SK-N-SH (cell line): ENCODE results near the gene AP1B1. TPM values are rescaled to one million over a fixed set of nuclear protein-coding genes. Genes with fewer than 3 reads are reported as not detected.

Experiments
- CTCF ChIA-PET: fragments of 300-600, 350-600 bp; formaldehyde crosslinking; extraction: SDS; loops from one replicate; lab custom pipeline; 2021; lab: Yijun Ruan, JAX
- POLR2A ChIA-PET: fragments of 350-600 bp; sonication (Branson Sonifier 250); formaldehyde crosslinking; extraction: SDS; loops from one replicate; lab custom pipeline; 2020; ENCODE audit warnings: antibody characterized with exemption, inconsistent platforms; lab: Yijun Ruan, JAX
- DNase-seq: peaks from one replicate; pipeline ENCODE4 v3.0.0; 2012
- H2AFZ ChIP-seq: fragments of 200-600 bp; sonication (generic); 2 replicates; pipeline ENCODE4 v1.8.1; 2016; ENCODE audit warnings: antibody characterized with exemption, mild to moderate bottlenecking, low read depth
- H3F3A ChIP-seq: fragments of 200-600 bp; sonication (generic); replicated peaks from 2 replicates; pipeline ENCODE3; 2016; ENCODE audit warnings: antibody characterized with exemption, mild to moderate bottlenecking; ENCODE audit not compliant: insufficient read depth
- H3K27ac ChIP-seq, 2 experiments: fragments of 200-500 bp in 1 of 2; fragments of 200-600 bp in 1 of 2; sonication (Bioruptor generic) in 1 of 2; sonication (generic), shearing (Covaris generic) in 1 of 2; 2 replicates each; pipeline versions ENCODE4 v1.5.1 to v1.6.1; 2014 to 2016; ENCODE audit warnings: low read depth in 2 of 2, inconsistent platforms in 1 of 2, low read length in 1 of 2, mild to moderate bottlenecking in 1 of 2, mixed read lengths in 1 of 2
- H3K27me3 ChIP-seq: fragments of 200-600 bp; sonication (generic), shearing (Covaris generic); 2 replicates; pipeline ENCODE4 v1.6.1; 2016; ENCODE audit warnings: mixed run types; ENCODE audit not compliant: insufficient read depth
- H3K36me3 ChIP-seq, 2 experiments: fragments of 200-500 bp in 1 of 2; fragments of 200-600 bp in 1 of 2; sonication (Bioruptor generic) in 1 of 2; sonication (generic) in 1 of 2; replicated peaks in 1 of 2; 2 replicates each; pipeline versions ENCODE3 to v1.5.1; 2014 to 2016; ENCODE audit warnings: low read length in 1 of 2, mild to moderate bottlenecking in 1 of 2; ENCODE audit not compliant: insufficient read depth in 2 of 2, control insufficient read depth in 1 of 2
- H3K4me1 ChIP-seq, 2 experiments: fragments of 200-500 bp in 1 of 2; fragments of 200-600 bp in 1 of 2; sonication (Bioruptor generic) in 1 of 2; sonication (generic), shearing (Covaris generic) in 1 of 2; 2 replicates each; pipeline versions ENCODE4 v1.5.1 to v1.6.1; 2014 to 2016; ENCODE audit warnings: low read depth in 1 of 2, low read length in 1 of 2, mixed run types in 1 of 2; ENCODE audit not compliant: insufficient read depth in 2 of 2, control insufficient read depth in 1 of 2
- H3K4me2 ChIP-seq: fragments of 200-600 bp; sonication (generic), shearing (Covaris generic); 2 replicates; pipeline ENCODE4 v1.6.1; 2017; ENCODE audit warnings: mixed run types
- H3K4me3 ChIP-seq, 2 experiments: fragments of 200-500 bp in 1 of 2; fragments of 200-600 bp in 1 of 2; sonication (Bioruptor generic) in 1 of 2; sonication (generic), shearing (Covaris generic) in 1 of 2; 2 replicates each; pipeline versions ENCODE4 v1.5.1 to v1.8.1; 2014 to 2016; ENCODE audit warnings: low read depth in 2 of 2, inconsistent platforms in 1 of 2, low read length in 1 of 2, mild to moderate bottlenecking in 1 of 2, mixed read lengths in 1 of 2, moderate library complexity in 1 of 2
- H3K79me2 ChIP-seq: fragments of 200-600 bp; sonication (generic); 2 replicates; pipeline ENCODE4 v1.8.1; 2017; ENCODE audit warnings: mild to moderate bottlenecking; ENCODE audit not compliant: insufficient read depth
- H3K9ac ChIP-seq: fragments of 200-600 bp; sonication (generic); 2 replicates; pipeline ENCODE4 v1.6.1; 2017; ENCODE audit warnings: mixed run types
- H3K9me2 ChIP-seq: fragments of 200-600 bp; sonication (generic); 2 replicates; pipeline ENCODE4 v1.6.1; 2017; ENCODE audit warnings: mixed run types
- H3K9me3 ChIP-seq: fragments of 200-600 bp; sonication (generic); 2 replicates; pipeline ENCODE4 v1.6.1; 2017; ENCODE audit warnings: mixed run types, mild to moderate bottlenecking, moderate library complexity
- H4K20me1 ChIP-seq: fragments of 200-600 bp; sonication (generic); 2 replicates; pipeline ENCODE4 v1.6.1; 2017; ENCODE audit warnings: mild to moderate bottlenecking, mixed run types; ENCODE audit not compliant: insufficient read depth
- EP300 ChIP-seq, 2 experiments: IDR thresholded peaks; 2 replicates each; pipeline versions ENCODE4 v1.4.0 to v1.6.1; 2012; ENCODE audit warnings: borderline replicate concordance in 1 of 2, low read depth in 1 of 2, low read length in 1 of 2
- EZH2phosphoT487 ChIP-seq: fragments of 200-600 bp; sonication (generic); IDR thresholded peaks from 2 replicates; pipeline ENCODE4 v1.6.1; 2017; ENCODE audit warnings: low read depth, mixed run types, mild to moderate bottlenecking, antibody characterized with exemption, moderate library complexity, borderline replicate concordance
- FOXM1 ChIP-seq: IDR thresholded peaks from 2 replicates; pipeline ENCODE4 v1.4.0; 2012; ENCODE audit warnings: low read depth, mild to moderate bottlenecking
- GABPA ChIP-seq: IDR thresholded peaks from 2 replicates; pipeline ENCODE4 v1.4.0; 2012; ENCODE audit warnings: low read depth, mild to moderate bottlenecking
- GATA2 ChIP-seq: sonication (generic); formaldehyde crosslinking; IDR thresholded peaks from 2 replicates; pipeline ENCODE4 v1.5.0; 2020; ENCODE audit warnings: mild to moderate bottlenecking, missing genetic modification reagents
- IRF3 ChIP-seq: fragments of 150-350 bp; IDR thresholded peaks from 2 replicates; pipeline ENCODE4 v1.6.1; 2016; ENCODE audit warnings: mild to moderate bottlenecking, low read depth, low read length
- MAX ChIP-seq: IDR thresholded peaks from 2 replicates; pipeline ENCODE4 v1.4.0; 2012; ENCODE audit warnings: low read depth
- NRF1 ChIP-seq: IDR thresholded peaks from 2 replicates; pipeline ENCODE4 v1.6.1; 2012; ENCODE audit warnings: low read depth, mild to moderate bottlenecking, low read length
- RAD21 ChIP-seq: IDR thresholded peaks from 2 replicates; pipeline ENCODE4 v1.6.1; 2012; ENCODE audit warnings: mild to moderate bottlenecking, low read length
- RCOR1 ChIP-seq: fragments of 150-350 bp; IDR thresholded peaks from 2 replicates; pipeline ENCODE4 v1.6.1; 2017; ENCODE audit warnings: antibody characterized with exemption, low read length
- RFX5 ChIP-seq: IDR thresholded peaks from 2 replicates; pipeline ENCODE4 v1.6.1; 2012; ENCODE audit warnings: mild to moderate bottlenecking, improper control_type of control experiment, low read length
- SMC3 ChIP-seq: IDR thresholded peaks from 2 replicates; pipeline ENCODE4 v1.6.1; 2012; ENCODE audit warnings: low read depth, low read length, improper control_type of control experiment
- TAF1 ChIP-seq: IDR thresholded peaks from 2 replicates; pipeline ENCODE4 v1.6.1; 2012; ENCODE audit warnings: low read depth, mild to moderate bottlenecking, low read length, moderate library complexity, borderline replicate concordance
- TCF12 ChIP-seq: IDR thresholded peaks from 2 replicates; pipeline ENCODE4 v1.4.0; 2012
- YY1 ChIP-seq: IDR thresholded peaks from 2 replicates; pipeline ENCODE4 v1.4.0; 2012; ENCODE audit warnings: low read depth, mild to moderate bottlenecking
- ZBTB33 ChIP-seq: IDR thresholded peaks from 2 replicates; pipeline ENCODE4 v1.4.0; 2012; ENCODE audit warnings: low read depth, borderline replicate concordance
- WGBS: methylation state at CpG from one replicate; pipeline ENCODE4 v1.1.6; 2017; ENCODE audit warnings: low lambda C conversion rate; 5-methylcytosine and 5-hydroxymethylcytosine counted together
- polyA plus RNA-seq, 3 experiments: library from polyadenylated mRNA; depleted of rRNA; stranded (reverse); fragments of >200 nt; gene quantifications; 2 replicates each; pipeline ENCODE4 v1.2.3, GENCODE V29; 2012
- TF ChIP-seq, protein P1 (sequence below): IDR thresholded peaks from 2 replicates; pipeline ENCODE4; 2012

AP1B1 gene
- polyA plus RNA-seq, 1 of the 3 experiments (the other 2 are of a cell fraction) = 51.9 TPM

GRCh38 chr22:29382580-29383302, 5.6 kb downstream of the AP1B1 start (continued):
- TF ChIP-seq ZBTB33 (no peak), IRF3 (no peak), RCOR1 (no peak)

- Histone ChIP-seq H3K4me3 (no peak overlapping the region), H3K79me2 (peaks cover 21% of the 10 kb centered on the region), H3K9me2 (no peaks in the 10 kb centered on the region), H3K4me2 (no peak overlapping the region), H3K27ac (no peak overlapping the region), H4K20me1 (peaks cover 6% of the 10 kb centered on the region; the same call in 1 of the 2 replicates), H3K4me1 (peaks cover 0 to 5% of the 10 kb centered on the region in 2 experiments; a peak in 1 of 4 replicates), H3K9ac (no peak overlapping the region), H3F3A (no peaks in the 10 kb centered on the region), H2AFZ (no peak overlapping the region), H3K9me3 (no peaks in the 10 kb centered on the region), H3K36me3 (peaks cover 6 to 9% of the 10 kb centered on the region in 2 experiments), H3K27me3 (no peaks in the 10 kb centered on the region)
- ChIA-PET CTCF (interaction anchor here (0.9 to 1.2 kb wide), 2 partner anchors 22 to 135 kb away, joined by 3 read pairs; no protein-coding TSS in a partner anchor), POLR2A (no interaction called here)
- 93% methylated on average over 6 of the region's 6 CpGs for WGBS
- no peak for DNase-seq
- TF ChIP-seq TAF1 (no peak), RCOR1 (no peak), TCF12 (no peak), RFX5 (no peak), EZH2phosphoT487 (no peak), EP300 (IDR thresholded peaks at IDR 0.05; ENCODE audit: borderline replicate concordance in 1 of 2, low read depth in 1 of 2, low read length in 1 of 2) (no peak), NRF1 (no peak), RAD21 (no peak), GATA2 (no peak), GABPA (no peak), MAX (no peak), YY1 (no peak), SMC3 (no peak), FOXM1 (no peak)
- TF ChIP-seq, protein P1, sequence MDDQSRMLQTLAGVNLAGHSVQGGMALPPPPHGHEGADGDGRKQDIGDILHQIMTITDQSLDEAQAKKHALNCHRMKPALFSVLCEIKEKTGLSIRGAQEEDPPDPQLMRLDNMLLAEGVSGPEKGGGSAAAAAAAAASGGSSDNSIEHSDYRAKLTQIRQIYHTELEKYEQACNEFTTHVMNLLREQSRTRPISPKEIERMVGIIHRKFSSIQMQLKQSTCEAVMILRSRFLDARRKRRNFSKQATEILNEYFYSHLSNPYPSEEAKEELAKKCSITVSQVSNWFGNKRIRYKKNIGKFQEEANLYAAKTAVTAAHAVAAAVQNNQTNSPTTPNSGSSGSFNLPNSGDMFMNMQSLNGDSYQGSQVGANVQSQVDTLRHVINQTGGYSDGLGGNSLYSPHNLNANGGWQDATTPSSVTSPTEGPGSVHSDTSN = no peak
Observed at GRCh38 chr22:29380856-29381255, 7.5 kb downstream of the AP1B1 start.
